SU-DHL-6 (cell line): ENCODE measurements around the gene GPAM.
A peak's percentile ranks its signal among the peaks of the same experiment; 100 is the strongest.

Experiments used
- H2AFZ ChIP-seq: fragments of 200-600 bp; sonication (generic); 2 replicates; pipeline ENCODE4 v1.6.1; 2014; ENCODE audit warnings: low read depth, mild to moderate bottlenecking, moderate library complexity, mixed read lengths, antibody characterized with exemption, low read length; ENCODE audit not compliant: severe bottlenecking
- H3F3A ChIP-seq: fragments of 200-600 bp; shearing (Covaris generic); 2 replicates; pipeline ENCODE4 v1.6.0; 2016; ENCODE audit warnings: antibody characterized with exemption, mild to moderate bottlenecking; ENCODE audit not compliant: insufficient read depth
- H3K27ac ChIP-seq: fragments of 200-600 bp; sonication (generic); 2 replicates; pipeline ENCODE4 v1.5.1; 2016; ENCODE audit warnings: low read depth, mild to moderate bottlenecking, low read length, moderate library complexity, mixed read lengths
- H3K27me3 ChIP-seq: fragments of 200-600 bp; sonication (generic), shearing (Covaris generic); 2 replicates; pipeline ENCODE4 v1.6.0; 2014; ENCODE audit warnings: mild to moderate bottlenecking, low read length
- H3K36me3 ChIP-seq: fragments of 200-600 bp; sonication (generic); 2 replicates; pipeline ENCODE4 v1.6.1; 2014; ENCODE audit warnings: mild to moderate bottlenecking, low read length, mixed read lengths
- H3K4me2 ChIP-seq: fragments of 300-600, 200-600 bp; shearing (Covaris generic), sonication (generic); 2 replicates; pipeline ENCODE4 v1.6.0; 2014; ENCODE audit warnings: low read length, low read depth, mild to moderate bottlenecking; ENCODE audit not compliant: poor library complexity, severe bottlenecking
- H3K4me3 ChIP-seq: fragments of 200-600 bp; sonication (generic); 2 replicates; pipeline ENCODE4 v1.5.1; 2014; ENCODE audit warnings: antibody characterized with exemption, low read length, mild to moderate bottlenecking, mixed read lengths; ENCODE audit not compliant: insufficient read depth, poor library complexity, severe bottlenecking
- H3K79me2 ChIP-seq: fragments of 200-600 bp; sonication (generic); 2 replicates; pipeline ENCODE4 v1.6.1; 2014; ENCODE audit warnings: mild to moderate bottlenecking, low read length, moderate library complexity; ENCODE audit not compliant: insufficient read depth
- H3K9ac ChIP-seq: fragments of 200-600 bp; sonication (generic); 2 replicates; pipeline ENCODE4 v1.7.0; 2014; ENCODE audit warnings: mild to moderate bottlenecking, low read length
- H3K9me2 ChIP-seq: fragments of 200-600 bp; sonication (generic); replicated peaks from 2 replicates; pipeline ENCODE4 v1.6.1; 2014; ENCODE audit warnings: low read length; ENCODE audit not compliant: insufficient read depth
- H3K9me3 ChIP-seq: fragments of 200-600 bp; sonication (generic); 2 replicates; pipeline ENCODE4 v1.6.1; 2014; ENCODE audit warnings: low read length, mixed read lengths; ENCODE audit not compliant: insufficient read depth
- H4K20me1 ChIP-seq: fragments of 200-600 bp; sonication (generic); 2 replicates; pipeline ENCODE4 v1.6.1; 2014; ENCODE audit warnings: low read depth, mild to moderate bottlenecking, antibody characterized with exemption, low read length, moderate library complexity, mixed read lengths
- CTCF ChIP-seq: fragments of 200-600 bp; sonication (generic); IDR thresholded peaks from one replicate; pipeline ENCODE4 v1.5.1; 2017; ENCODE audit warnings: antibody characterized with exemption, mild to moderate bottlenecking, low read length, moderate library complexity; ENCODE audit not compliant: insufficient read depth, poor library complexity, severe bottlenecking
- EZH2phosphoT487 ChIP-seq: fragments of 200-600 bp; sonication (generic), shearing (Covaris generic); conservative IDR thresholded peaks from 2 replicates; pipeline ENCODE4 v1.6.1; 2018; ENCODE audit warnings: mild to moderate bottlenecking, antibody characterized with exemption, low read length, moderate library complexity, mixed read lengths

Gene GPAM

DNA sequence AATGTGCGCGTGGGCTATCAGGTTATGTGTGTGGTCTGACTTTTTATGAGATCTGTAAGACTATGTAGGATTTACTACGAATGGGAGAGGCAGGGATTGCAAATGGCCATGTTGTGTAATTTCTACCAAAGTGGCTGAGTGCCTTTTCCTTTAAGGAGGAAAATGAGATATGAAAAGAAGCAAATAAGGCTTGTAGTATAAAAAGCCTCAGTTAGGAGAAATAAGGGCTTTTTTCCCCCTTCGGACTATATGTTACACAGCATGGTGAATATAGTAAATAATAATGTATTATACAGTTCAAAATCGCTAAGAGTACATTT is 447 bp upstream of the GPAM start:
- TF ChIP-seq EZH2phosphoT487 (no peak), CTCF (no peak)
- no peaks in the 10 kb centered on the region for H3K27me3 ChIP-seq
- H3F3A ChIP-seq, result no peaks in the 10 kb centered on the region
- H3K36me3 ChIP-seq, result no peaks in the 10 kb centered on the region; the same call in 1 of the 2 replicates
- peak overlapping the region; percentile 95 for H3K4me3 ChIP-seq
- no peak overlapping the region for H3K27ac ChIP-seq
- H3K9me2 ChIP-seq, result no peaks in the 10 kb centered on the region
- H3K9me3 ChIP-seq, result no peaks in the 10 kb centered on the region
- H3K9ac ChIP-seq, result peak overlapping the region; percentile 91
- H3K79me2 ChIP-seq, result no peaks in the 10 kb centered on the region; the same call in 1 of the 2 replicates
- no peaks in the 10 kb centered on the region for H4K20me1 ChIP-seq
- H3K4me2 ChIP-seq, result peak overlapping the region; percentile 89
- H2AFZ ChIP-seq, result peak overlapping the region; percentile 100

DNA sequence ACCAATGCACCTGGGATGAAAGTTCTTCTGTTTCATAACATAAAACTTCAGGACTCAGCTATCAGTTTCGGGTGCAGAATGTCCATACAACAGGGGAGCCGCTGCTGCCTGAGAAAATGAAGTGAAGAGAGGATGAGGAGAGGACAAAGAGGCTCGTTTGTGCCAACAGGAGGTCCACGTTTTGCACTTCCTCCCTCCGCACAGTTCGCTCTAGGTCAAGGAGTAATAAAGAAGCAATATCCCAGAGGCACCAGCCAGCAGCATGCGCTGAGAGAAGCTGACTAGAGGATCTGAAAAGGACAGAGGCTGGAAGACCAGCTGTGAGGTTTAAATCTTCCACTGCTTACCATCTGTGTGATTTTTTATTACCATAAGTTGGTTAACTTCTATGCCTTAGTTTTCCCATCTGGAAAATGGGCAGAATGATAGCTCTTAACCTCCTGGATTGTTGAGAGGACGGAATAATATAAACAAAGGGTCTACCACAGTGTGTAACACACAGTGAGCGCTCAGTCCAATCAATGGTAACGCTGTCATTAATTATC is 709 bp downstream of the GPAM start:
- TF ChIP-seq EZH2phosphoT487 (no peak), CTCF (no peak)
- H3K27ac ChIP-seq, result no peak overlapping the region
- no peaks in the 10 kb centered on the region; the same call in 1 of the 2 replicates for H3K79me2 ChIP-seq

GRCh38 chr10:112177247-112177646 is 6.3 kb downstream of the GPAM start:
- no peak overlapping the region for H3K4me2 ChIP-seq
- TF ChIP-seq EZH2phosphoT487 (no peak), CTCF (no peak)
- no peaks in the 10 kb centered on the region for H3F3A ChIP-seq
- H3K27me3 ChIP-seq, result no peaks in the 10 kb centered on the region
- no peak overlapping the region for H3K9ac ChIP-seq
- H3K36me3 ChIP-seq, result peaks cover 4% of the 10 kb centered on the region; the same call in 1 of the 2 replicates
- no peaks in the 10 kb centered on the region for H3K9me2 ChIP-seq
- no peaks in the 10 kb centered on the region for H3K9me3 ChIP-seq
- H3K27ac ChIP-seq, result no peak overlapping the region
- H3K4me3 ChIP-seq, result no peak overlapping the region
- H4K20me1 ChIP-seq, result no peaks in the 10 kb centered on the region
- H3K79me2 ChIP-seq, result no peaks in the 10 kb centered on the region
- no peak overlapping the region for H2AFZ ChIP-seq

More for the DNA sequence above, 709 bp downstream of the GPAM start:
- no peaks in the 10 kb centered on the region for H4K20me1 ChIP-seq
- H3K4me3 ChIP-seq, result peak overlapping the region; percentile 95
- H3F3A ChIP-seq, result no peaks in the 10 kb centered on the region
- H3K4me2 ChIP-seq, result peak overlapping the region; percentile 89
- no peaks in the 10 kb centered on the region; the same call in 1 of the 2 replicates for H3K36me3 ChIP-seq
- no peaks in the 10 kb centered on the region for H3K9me2 ChIP-seq
- no peaks in the 10 kb centered on the region for H3K27me3 ChIP-seq
- no peaks in the 10 kb centered on the region for H3K9me3 ChIP-seq
- peak overlapping the region; percentile 91 for H3K9ac ChIP-seq
- H2AFZ ChIP-seq, result peak overlapping the region; percentile 100
